Activated CD8-positive, alpha-beta T cell treated with anti-CD3 and anti-CD28 coated beads for 36 hours (primary cell): ENCODE measurements around the gene PIAS1. TPM values are rescaled to one million over a fixed set of nuclear protein-coding genes. Genes with fewer than 3 reads are reported as not detected.

Source experiments
- ATAC-seq: fragments of 200-7000 bp; cut with Tn5 transposase; one replicate; pipeline ENCODE4 v1.10.0; 2021; ENCODE audit warnings: mild to moderate bottlenecking, moderate library complexity
- CTCF ChIA-PET: fragments of 350-600 bp; sonication (Branson Sonifier 250); formaldehyde crosslinking; loops from one replicate; lab custom pipeline; 2021; ENCODE audit warnings: antibody characterized with exemption; lab: Charles Lee
- POLR2A ChIA-PET: fragments of 350-600 bp; sonication (Branson Sonifier 250); formaldehyde crosslinking; loops from one replicate; lab custom pipeline; 2021; ENCODE audit warnings: antibody characterized with exemption; lab: Charles Lee
- DNase-seq: peaks from one replicate; pipeline ENCODE4 v3.0.0-alpha.2; 2020
- H3K27ac Mint-ChIP-seq: one replicate; pipeline ENCODE4 v1.8.0; 2021; ENCODE audit warnings: mild to moderate bottlenecking, mixed read lengths
- H3K27me3 Mint-ChIP-seq: one replicate; pipeline ENCODE4 v1.8.0; 2021; ENCODE audit warnings: mixed read lengths
- H3K36me3 Mint-ChIP-seq: one replicate; pipeline ENCODE4 v1.8.0; 2021; ENCODE audit warnings: low read depth, mixed read lengths
- H3K4me1 Mint-ChIP-seq: one replicate; pipeline ENCODE4 v1.8.0; 2021; ENCODE audit warnings: low read depth, mixed read lengths
- H3K4me3 Mint-ChIP-seq: one replicate; pipeline ENCODE4 v1.8.0; 2021; ENCODE audit warnings: mild to moderate bottlenecking, moderate library complexity, mixed read lengths
- H3K9me3 Mint-ChIP-seq: one replicate; pipeline ENCODE4 v1.8.0; 2021; ENCODE audit warnings: mixed read lengths
- intact Hi-C: fragments of 100-400 bp; cut with micrococcal nuclease; formaldehyde crosslinking; loops from one replicate; pipeline ENCODE4 v1.10.0; 2022
- total RNA-seq, 2 experiments: library from RNA; stranded (reverse); gene quantifications; one replicate each; pipeline ENCODE4 v1.2.3, GENCODE V29; 2021
- TF ChIP-seq, protein P1 (sequence below): fragments of 200-600 bp; IDR thresholded peaks from one replicate; pipeline ENCODE4 v1.8.0; 2022; ENCODE audit warnings: antibody characterized with exemption, mild to moderate bottlenecking

The PIAS1 gene
- total RNA-seq, 2 experiments from 2014 or later = 26.0 to 29.8 TPM

GRCh38 chr15:68015244-68015643, 38.9 kb upstream of the PIAS1 start:
- no peak for DNase-seq
- peaks cover 8% of the 10 kb centered on the region for H3K4me1 Mint-ChIP-seq
- H3K36me3 Mint-ChIP-seq = no peaks in the 10 kb centered on the region
- no peaks in the 10 kb centered on the region for H3K9me3 Mint-ChIP-seq
- ChIA-PET CTCF (interaction anchor here (1.5 kb wide), 1 partner anchor 17 kb away, joined by 4 read pairs; no protein-coding TSS in a partner anchor), POLR2A (no interaction called here)
- intact Hi-C loops = no loop called here
- no peak overlapping the region for H3K4me3 Mint-ChIP-seq
- TF ChIP-seq, protein P1, sequence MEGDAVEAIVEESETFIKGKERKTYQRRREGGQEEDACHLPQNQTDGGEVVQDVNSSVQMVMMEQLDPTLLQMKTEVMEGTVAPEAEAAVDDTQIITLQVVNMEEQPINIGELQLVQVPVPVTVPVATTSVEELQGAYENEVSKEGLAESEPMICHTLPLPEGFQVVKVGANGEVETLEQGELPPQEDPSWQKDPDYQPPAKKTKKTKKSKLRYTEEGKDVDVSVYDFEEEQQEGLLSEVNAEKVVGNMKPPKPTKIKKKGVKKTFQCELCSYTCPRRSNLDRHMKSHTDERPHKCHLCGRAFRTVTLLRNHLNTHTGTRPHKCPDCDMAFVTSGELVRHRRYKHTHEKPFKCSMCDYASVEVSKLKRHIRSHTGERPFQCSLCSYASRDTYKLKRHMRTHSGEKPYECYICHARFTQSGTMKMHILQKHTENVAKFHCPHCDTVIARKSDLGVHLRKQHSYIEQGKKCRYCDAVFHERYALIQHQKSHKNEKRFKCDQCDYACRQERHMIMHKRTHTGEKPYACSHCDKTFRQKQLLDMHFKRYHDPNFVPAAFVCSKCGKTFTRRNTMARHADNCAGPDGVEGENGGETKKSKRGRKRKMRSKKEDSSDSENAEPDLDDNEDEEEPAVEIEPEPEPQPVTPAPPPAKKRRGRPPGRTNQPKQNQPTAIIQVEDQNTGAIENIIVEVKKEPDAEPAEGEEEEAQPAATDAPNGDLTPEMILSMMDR = no peak
- H3K27me3 Mint-ChIP-seq = peaks cover 2% of the 10 kb centered on the region
- no peak overlapping the region for H3K27ac Mint-ChIP-seq
- ATAC-seq = no peak

- no peak for DNase-seq
- ChIA-PET POLR2A (no interaction called here), CTCF (no interaction called here)
- TF ChIP-seq, protein P1 = no peak
- H3K36me3 Mint-ChIP-seq = no peaks in the 10 kb centered on the region
- peaks cover 8% of the 10 kb centered on the region for H3K4me1 Mint-ChIP-seq
- H3K27me3 Mint-ChIP-seq = peaks cover under 1% of the 10 kb centered on the region
- H3K9me3 Mint-ChIP-seq = no peaks in the 10 kb centered on the region
- H3K4me3 Mint-ChIP-seq = no peak overlapping the region
- ATAC-seq = no peak
- intact Hi-C loops = no loop called here
- no peak overlapping the region for H3K27ac Mint-ChIP-seq
These were observed 36.9 kb upstream of the PIAS1 start for GRCh38 chr15:68017201-68017600.

GRCh38 chr15:68018797-68019444, 35.2 kb upstream of the PIAS1 start:
- Mint-ChIP-seq H3K36me3 (no peaks in the 10 kb centered on the region), H3K4me3 (no peak overlapping the region), H3K4me1 (peaks cover 8% of the 10 kb centered on the region), H3K27me3 (peaks cover 2% of the 10 kb centered on the region), H3K27ac (no peak overlapping the region), H3K9me3 (no peaks in the 10 kb centered on the region)
- ATAC-seq (no peak), DNase-seq (no peak)
- POLR2A ChIA-PET = no interaction called here
- intact Hi-C loops = no loop called here
- CTCF ChIA-PET = no interaction called here
- TF ChIP-seq, protein P1 = no peak

DNA sequence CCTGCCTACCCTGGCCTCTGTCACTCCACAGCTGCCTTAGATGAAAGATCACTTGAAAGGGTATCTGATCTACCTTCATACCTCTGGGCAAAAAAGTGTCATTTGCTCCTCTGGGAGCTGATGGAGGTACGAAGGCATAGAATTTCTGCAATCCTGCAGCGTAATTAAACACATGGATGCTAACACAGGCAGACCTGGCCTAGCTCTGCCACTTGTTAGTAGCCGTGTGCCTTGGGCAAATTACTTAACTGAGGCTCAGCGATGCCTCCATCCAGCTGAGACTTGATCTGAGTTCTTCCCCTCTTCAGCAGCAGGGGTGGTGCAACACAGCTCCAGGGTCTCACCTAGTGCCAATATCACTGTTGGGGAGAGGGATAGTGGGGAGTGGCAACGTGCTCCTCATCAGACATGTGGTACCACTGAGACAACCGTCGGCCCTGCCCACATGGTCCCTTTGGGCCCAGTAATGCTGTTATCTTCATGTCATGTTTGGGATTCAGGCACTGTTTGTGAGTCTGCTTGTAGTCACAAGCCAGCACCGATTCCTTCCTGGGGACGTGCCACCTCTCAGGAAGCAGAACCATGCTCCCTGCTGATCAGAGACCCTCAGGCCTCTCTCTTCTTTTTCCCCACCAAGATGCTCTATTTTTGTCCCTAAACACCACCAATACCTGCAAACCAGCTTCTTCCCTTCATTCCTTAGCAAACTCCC, 34.1 kb upstream of the PIAS1 start:
- H3K9me3 Mint-ChIP-seq = no peaks in the 10 kb centered on the region
- DNase-seq (no peak), ATAC-seq (no peak)
- no peak overlapping the region for H3K4me3 Mint-ChIP-seq
- H3K36me3 Mint-ChIP-seq = no peaks in the 10 kb centered on the region
- POLR2A ChIA-PET = no interaction called here
- TF ChIP-seq, protein P1 = no peak
- CTCF ChIA-PET = no interaction called here
- no peak overlapping the region for H3K27ac Mint-ChIP-seq
- peaks cover 2% of the 10 kb centered on the region for H3K27me3 Mint-ChIP-seq
- peaks cover 8% of the 10 kb centered on the region for H3K4me1 Mint-ChIP-seq
- intact Hi-C loops = no loop called here

GRCh38 chr15:68020685-68021084, 33.4 kb upstream of the PIAS1 start:
- H3K27ac Mint-ChIP-seq = no peak overlapping the region
- H3K27me3 Mint-ChIP-seq = peaks cover 2% of the 10 kb centered on the region
- ChIA-PET CTCF (no interaction called here), POLR2A (no interaction called here)
- H3K36me3 Mint-ChIP-seq = no peaks in the 10 kb centered on the region
- TF ChIP-seq, protein P1 = no peak
- no peak overlapping the region for H3K4me3 Mint-ChIP-seq
- intact Hi-C loops = no loop called here
- ATAC-seq = no peak
- DNase-seq = no peak
- peaks cover 8% of the 10 kb centered on the region for H3K4me1 Mint-ChIP-seq
- H3K9me3 Mint-ChIP-seq = no peaks in the 10 kb centered on the region
